CD4-positive, alpha-beta T cell treated with Interleukin-1 beta for 1 hour (primary cell): ENCODE data around the gene TSR3.

ENCODE experiments used
- DNase-seq, 2 donors: peaks; one replicate each; pipeline ENCODE4 v3.0.0-alpha.2; 2020 to 2022

Gene TSR3

DNA sequence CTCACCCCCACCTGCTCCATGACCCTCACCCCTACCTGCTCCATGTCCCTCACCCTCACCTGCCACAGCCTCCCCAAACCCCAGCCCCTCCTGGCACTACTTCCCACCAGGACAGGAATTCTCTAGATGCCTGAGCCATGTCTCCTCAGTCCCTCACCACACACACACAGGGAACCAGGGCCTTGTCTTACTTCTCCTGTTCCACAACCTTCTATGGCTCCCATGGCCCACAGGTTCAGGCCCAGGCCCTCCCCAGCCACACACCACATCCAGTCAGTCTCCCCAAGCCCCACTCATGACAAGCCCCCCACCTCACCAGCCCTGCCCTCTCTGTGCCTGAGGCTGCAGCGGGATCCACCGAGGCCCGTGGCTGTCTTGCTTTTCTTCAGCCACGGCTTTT is 45.3 kb downstream of the TSR3 start:
- DNase-seq: no peak

DNA sequence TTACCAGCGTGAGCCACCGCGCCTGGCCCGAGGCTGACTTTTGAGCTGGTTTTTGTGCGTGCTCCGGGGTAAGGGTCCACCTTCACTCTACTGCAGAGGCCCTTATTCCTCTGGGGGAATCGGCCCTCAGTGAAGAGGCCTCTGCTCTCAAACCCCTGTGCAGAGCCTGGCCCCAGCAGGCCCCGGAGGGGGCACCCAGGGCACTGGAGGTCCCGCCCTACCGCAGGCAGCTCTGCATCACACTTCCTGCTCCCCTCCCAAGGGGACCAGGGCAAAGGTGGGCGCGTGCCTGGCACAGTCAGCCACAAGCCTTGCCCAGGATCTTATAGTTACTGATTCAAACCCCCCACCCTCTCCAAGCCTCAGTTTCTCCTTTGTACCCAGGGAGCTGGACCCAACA is 45.9 kb downstream of the TSR3 start:
- DNase-seq: peak in 1 of 2 donors; percentile 31

DNA sequence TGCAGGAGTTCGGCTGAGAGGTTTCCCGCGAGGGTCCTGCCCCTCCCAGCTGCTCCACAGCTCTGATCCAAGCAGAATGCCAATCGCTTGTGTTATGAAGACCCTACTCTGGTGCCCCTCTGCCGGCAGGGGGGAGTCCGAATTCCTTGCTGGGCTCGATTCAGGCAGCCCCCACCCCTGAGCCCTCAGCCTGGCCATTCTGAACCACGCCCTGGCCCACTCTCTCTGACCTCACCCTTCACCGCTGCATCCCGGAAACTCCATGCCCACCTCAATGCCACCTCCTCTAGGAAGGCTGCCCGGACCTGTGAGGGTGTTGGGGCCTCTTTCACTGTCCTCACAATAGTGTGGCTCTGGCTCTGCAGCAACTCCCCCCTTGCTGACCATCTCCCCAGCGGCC is 50.1 kb downstream of the TSR3 start:
- DNase-seq: no peak

DNA sequence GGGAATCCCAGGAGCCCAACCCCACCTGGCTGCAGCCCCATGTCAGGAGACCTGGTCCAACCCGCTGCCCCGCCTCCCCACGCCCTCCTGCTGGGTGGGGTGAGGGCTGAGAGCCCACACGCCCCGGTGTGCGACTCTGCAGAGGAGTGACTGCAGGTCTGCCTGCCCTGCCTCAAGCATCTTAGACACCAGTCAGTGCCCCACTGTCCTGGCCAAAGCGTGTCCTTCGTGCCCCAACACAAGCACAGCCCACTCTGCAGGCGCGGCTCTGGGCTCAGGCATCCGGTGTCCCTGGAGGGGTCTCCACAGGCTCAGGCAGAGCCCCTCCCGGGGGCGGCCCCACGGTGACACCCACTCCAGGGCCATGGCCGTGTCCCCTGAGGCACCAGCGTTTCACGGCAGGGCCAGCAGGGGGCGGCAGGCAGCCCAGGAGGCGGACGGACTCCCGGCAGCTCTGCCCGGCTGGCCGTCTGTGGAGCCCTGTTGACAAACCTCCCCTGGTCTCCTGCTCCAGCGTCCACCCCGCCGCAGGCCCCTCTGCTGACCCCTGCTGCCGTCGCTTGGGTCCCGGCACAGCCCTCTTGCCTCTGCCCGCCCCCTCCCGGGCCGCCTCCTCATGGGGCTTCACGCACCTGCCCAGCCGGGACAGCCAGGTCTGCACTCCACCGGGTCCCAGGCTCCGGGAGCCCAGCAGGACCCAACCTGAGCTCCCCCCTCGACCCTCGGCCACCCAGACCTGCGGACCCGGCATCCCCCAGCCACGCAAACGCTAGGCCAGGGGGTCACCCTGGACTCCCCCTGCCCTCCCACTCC is 50.8 kb downstream of the TSR3 start:
- DNase-seq: peak; percentile 76 to 80

DNA sequence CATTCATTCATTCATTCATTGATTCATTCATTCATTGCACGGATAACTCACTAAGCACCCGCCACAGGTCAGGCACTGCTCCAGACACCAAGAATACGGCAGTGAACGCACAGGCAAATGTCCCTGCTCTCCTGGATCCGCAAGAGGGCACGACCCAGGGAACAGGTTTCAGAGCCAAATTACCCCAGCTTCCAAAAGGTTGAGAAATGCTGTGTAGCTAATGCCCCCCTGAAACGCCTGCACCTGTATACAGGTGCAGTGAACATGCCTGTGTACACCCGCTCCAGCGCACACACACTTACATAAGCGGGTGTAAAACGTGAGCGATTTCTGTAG is 51.8 kb downstream of the TSR3 start:
- no peak for DNase-seq
